Esophagus muscularis mucosa (tissue), 4 donors: ENCODE data around the gene ATP1A4. TPM values are rescaled to one million over a fixed set of nuclear protein-coding genes. Genes with fewer than 3 reads are reported as not detected.

Source experiments
- DNase-seq: peaks from one replicate; pipeline ENCODE4 v3.0.0-alpha.2; 2017; ENCODE audit errors: extremely low spot score
- H3K27ac ChIP-seq, 4 donors: fragments of 200-600 bp; sonication (generic); replicated peaks in 1 of 4; 1 replicate in 3 of 4; 2 replicates in 1 of 4; pipeline ENCODE4 v1.5.1; 2016 to 2019; ENCODE audit warnings: mild to moderate bottlenecking in 1 of 4
- H3K27me3 ChIP-seq, 4 donors: fragments of 200-600 bp; sonication (generic); one replicate each; pipeline versions ENCODE4 v1.5.1 to v1.6.0; 2016 to 2019
- H3K36me3 ChIP-seq, 4 donors: fragments of 200-600 bp; sonication (generic); one replicate each; pipeline ENCODE4 v1.5.1; 2016 to 2019
- H3K4me1 ChIP-seq, 4 donors: fragments of 200-600 bp; sonication (generic); one replicate each; pipeline ENCODE4 v1.5.1; 2016 to 2019
- H3K4me3 ChIP-seq, 4 donors: fragments of 200-600 bp; sonication (generic); 1 replicate in 2 of 4; 2 replicates in 2 of 4; pipeline ENCODE4 v1.5.1; 2016 to 2019; ENCODE audit warnings: mild to moderate bottlenecking in 4 of 4, moderate library complexity in 1 of 4
- H3K9me3 ChIP-seq, 4 donors: fragments of 200-600 bp; sonication (generic); 1 replicate in 3 of 4; 2 replicates in 1 of 4; pipeline ENCODE4 v1.5.1; 2016 to 2019
- EP300 ChIP-seq: sonication (generic); formaldehyde crosslinking; IDR thresholded peaks from one replicate; pipeline ENCODE4 v1.6.1; 2017; ENCODE audit warnings: antibody characterized with exemption
- POLR2A ChIP-seq: fragments of 450-650 bp; IDR thresholded peaks from one replicate; pipeline ENCODE4 v1.6.1; 2017; ENCODE audit warnings: antibody characterized with exemption, moderate library complexity, mild to moderate bottlenecking, low read depth
- POLR2AphosphoS5 ChIP-seq, 2 donors: sonication (generic); formaldehyde crosslinking; IDR thresholded peaks; one replicate each; pipeline ENCODE4 v1.6.1; 2017; ENCODE audit warnings: antibody characterized with exemption in 2 of 2
- WGBS: methylation state at CpG from one replicate; pipeline ENCODE4 v1.1.5; 2018; 5-methylcytosine and 5-hydroxymethylcytosine counted together
- intact Hi-C: fragments of 100-400 bp; cut with DNase I; formaldehyde crosslinking; loops from one replicate; pipeline ENCODE4 v1.15.1; 2023
- total RNA-seq, 4 donors: library from RNA; depleted of rRNA; stranded (reverse); fragments of >200 nt; gene quantifications; one replicate each; pipeline versions ENCODE4 v1.1.0 to v1.2.1, GENCODE V29; 2016
- TF ChIP-seq, protein P1 (sequence below), 3 experiments: fragments of 200-600 bp in 2 of 3; fragments of 450-650 bp in 1 of 3; sonication (generic) in 2 of 3; IDR thresholded peaks; one replicate each; pipeline ENCODE4 v1.5.1; 2017 to 2019; ENCODE audit warnings: antibody characterized with exemption in 3 of 3, mild to moderate bottlenecking in 2 of 3, moderate library complexity in 1 of 3

ATP1A4 gene
- total RNA-seq, 4 donors from 2014 or later, result 0.17 to 2.1 (median 0.98) TPM; not detected in 1

- WGBS, result 45% methylated on average over 5 of the region's 9 CpGs
- intact Hi-C loops, result loop anchor here (5.0 kb wide), 1 partner anchor 39 kb away; no protein-coding TSS in a partner anchor
- TF ChIP-seq EP300 (no peak), POLR2AphosphoS5 (IDR thresholded peaks at IDR 0.05) (no peak)
- TF ChIP-seq, protein P1, sequence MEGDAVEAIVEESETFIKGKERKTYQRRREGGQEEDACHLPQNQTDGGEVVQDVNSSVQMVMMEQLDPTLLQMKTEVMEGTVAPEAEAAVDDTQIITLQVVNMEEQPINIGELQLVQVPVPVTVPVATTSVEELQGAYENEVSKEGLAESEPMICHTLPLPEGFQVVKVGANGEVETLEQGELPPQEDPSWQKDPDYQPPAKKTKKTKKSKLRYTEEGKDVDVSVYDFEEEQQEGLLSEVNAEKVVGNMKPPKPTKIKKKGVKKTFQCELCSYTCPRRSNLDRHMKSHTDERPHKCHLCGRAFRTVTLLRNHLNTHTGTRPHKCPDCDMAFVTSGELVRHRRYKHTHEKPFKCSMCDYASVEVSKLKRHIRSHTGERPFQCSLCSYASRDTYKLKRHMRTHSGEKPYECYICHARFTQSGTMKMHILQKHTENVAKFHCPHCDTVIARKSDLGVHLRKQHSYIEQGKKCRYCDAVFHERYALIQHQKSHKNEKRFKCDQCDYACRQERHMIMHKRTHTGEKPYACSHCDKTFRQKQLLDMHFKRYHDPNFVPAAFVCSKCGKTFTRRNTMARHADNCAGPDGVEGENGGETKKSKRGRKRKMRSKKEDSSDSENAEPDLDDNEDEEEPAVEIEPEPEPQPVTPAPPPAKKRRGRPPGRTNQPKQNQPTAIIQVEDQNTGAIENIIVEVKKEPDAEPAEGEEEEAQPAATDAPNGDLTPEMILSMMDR (IDR thresholded peaks at IDR 0.05), result no peak
- Histone ChIP-seq H3K36me3 (peaks cover 14 to 41% (median 40%) of the 10 kb centered on the region in 4 donors), H3K4me1 (peaks cover 61 to 68% (median 63%) of the 10 kb centered on the region in 4 donors), H3K4me3 (peak overlapping the region in 1 of 4 donors; percentile 3), H3K27ac (peak overlapping the region; percentile 89 to 96 (median 91)), H3K9me3 (no peaks in the 10 kb centered on the region), H3K27me3 (no peaks in the 10 kb centered on the region)
- DNase-seq, result no peak
These were observed 56.6 kb downstream of the ATP1A4 start for GRCh38 chr1:160207771-160208556.

GRCh38 chr1:160208557-160209320 is 57.3 kb downstream of the ATP1A4 start:
- no peaks in the 10 kb centered on the region for H3K27me3 ChIP-seq
- H3K36me3 ChIP-seq, result peaks cover 22 to 49% (median 47%) of the 10 kb centered on the region in 4 donors
- H3K9me3 ChIP-seq, result no peaks in the 10 kb centered on the region
- 72% methylated on average over 6 of the region's 6 CpGs for WGBS
- DNase-seq, result no peak
- peaks cover 61 to 68% (median 63%) of the 10 kb centered on the region in 4 donors for H3K4me1 ChIP-seq
- peak overlapping the region; percentile 89 to 96 (median 91) for H3K27ac ChIP-seq
- peak overlapping the region in 1 of 4 donors; percentile 3 for H3K4me3 ChIP-seq
- TF ChIP-seq POLR2AphosphoS5 (IDR thresholded peaks at IDR 0.05) (no peak), EP300 (no peak), POLR2A (no peak)
- TF ChIP-seq, protein P1 (IDR thresholded peaks at IDR 0.05), result no peak
- intact Hi-C loops, result loop anchor here (5.0 kb wide), 1 partner anchor 39 kb away; no protein-coding TSS in a partner anchor

GRCh38 chr1:160209321-160210046 is 58.1 kb downstream of the ATP1A4 start:
- H3K27ac ChIP-seq, result peak overlapping the region; percentile 89 to 96 (median 91)
- H3K4me3 ChIP-seq, result no peak overlapping the region
- TF ChIP-seq EP300 (no peak), POLR2AphosphoS5 (IDR thresholded peaks at IDR 0.05) (peak in 1 of 2 donors; percentile 27)
- no peaks in the 10 kb centered on the region for H3K9me3 ChIP-seq
- DNase-seq, result no peak
- no peaks in the 10 kb centered on the region for H3K27me3 ChIP-seq
- intact Hi-C loops, result loop anchor here (5.0 kb wide), 1 partner anchor 38 kb away; no protein-coding TSS in a partner anchor
- H3K4me1 ChIP-seq, result peaks cover 59 to 66% (median 63%) of the 10 kb centered on the region in 4 donors
- peaks cover 29 to 56% (median 55%) of the 10 kb centered on the region in 4 donors for H3K36me3 ChIP-seq
- WGBS, result 37% methylated on average over 7 of the region's 7 CpGs

DNA sequence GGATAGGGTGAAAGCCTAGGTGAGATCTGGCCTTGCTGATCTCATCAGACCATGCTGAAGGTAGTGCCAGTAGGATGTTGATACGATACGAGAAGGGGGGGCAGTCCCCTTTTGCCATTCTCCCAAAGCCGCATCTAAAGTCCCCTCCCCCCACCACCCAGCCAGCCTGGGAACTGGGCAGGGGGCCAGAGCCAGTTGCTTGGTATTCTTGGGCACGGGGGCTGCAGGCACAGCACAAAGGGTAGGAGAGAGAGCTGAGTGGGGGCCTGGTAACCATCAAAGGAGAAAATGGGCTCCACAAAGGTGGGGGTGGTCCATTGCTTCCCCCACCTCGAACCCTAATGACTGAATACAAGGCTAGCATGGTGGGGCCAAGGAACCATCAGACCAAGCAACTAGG is 59.2 kb downstream of the ATP1A4 start:
- peaks cover 53 to 66% (median 57%) of the 10 kb centered on the region in 4 donors for H3K4me1 ChIP-seq
- intact Hi-C loops, result no loop called here

GRCh38 chr1:160211046-160211790 is 59.8 kb downstream of the ATP1A4 start:
- Histone ChIP-seq H3K27ac (peak overlapping the region; percentile 38 to 96 (median 91)), H3K9me3 (no peaks in the 10 kb centered on the region), H3K4me1 (peaks cover 50 to 68% (median 54%) of the 10 kb centered on the region in 4 donors), H3K27me3 (no peaks in the 10 kb centered on the region), H3K4me3 (no peak overlapping the region), H3K36me3 (peaks cover 43 to 74% (median 72%) of the 10 kb centered on the region in 4 donors)
- DNase-seq, result no peak
- WGBS, result 70% methylated on average over 9 of the region's 10 CpGs
- TF ChIP-seq, protein P1 (IDR thresholded peaks at IDR 0.05), result no peak
- TF ChIP-seq POLR2AphosphoS5 (IDR thresholded peaks at IDR 0.05) (no peak), EP300 (no peak), POLR2A (no peak)
- intact Hi-C loops, result no loop called here

More for the DNA sequence above, 59.2 kb downstream of the ATP1A4 start:
- Histone ChIP-seq H3K27ac (peak overlapping the region; percentile 38 to 96 (median 91)), H3K4me3 (no peak overlapping the region), H3K27me3 (no peaks in the 10 kb centered on the region), H3K36me3 (peaks cover 37 to 67% (median 65%) of the 10 kb centered on the region in 4 donors), H3K9me3 (no peaks in the 10 kb centered on the region)
- no peak for DNase-seq
- 53% methylated on average over 4 of the region's 5 CpGs for WGBS
- TF ChIP-seq POLR2AphosphoS5 (IDR thresholded peaks at IDR 0.05) (no peak), EP300 (no peak)
